B cell (primary cell): Measurements from ENCODE around the gene GULP1.
"Not testable (repeated sequence)": the region's sequence is repeated elsewhere in the genome, so short reads cannot be mapped to it uniquely, and the experiment has no call there.

Experiments
- EZH2 ChIP-seq: IDR thresholded peaks from 2 replicates; pipeline ENCODE4 v1.6.1; 2012; ENCODE audit warnings: borderline replicate concordance, low read depth, mild to moderate bottlenecking, moderate library complexity, low read length; ENCODE audit not compliant: insufficient read depth, poor library complexity, severe bottlenecking
- TF ChIP-seq, protein P1 (sequence below): fragments of 200-600 bp; IDR thresholded peaks from one replicate; pipeline ENCODE4 v1.8.0; 2022; ENCODE audit warnings: antibody characterized with exemption, mild to moderate bottlenecking

DNA sequence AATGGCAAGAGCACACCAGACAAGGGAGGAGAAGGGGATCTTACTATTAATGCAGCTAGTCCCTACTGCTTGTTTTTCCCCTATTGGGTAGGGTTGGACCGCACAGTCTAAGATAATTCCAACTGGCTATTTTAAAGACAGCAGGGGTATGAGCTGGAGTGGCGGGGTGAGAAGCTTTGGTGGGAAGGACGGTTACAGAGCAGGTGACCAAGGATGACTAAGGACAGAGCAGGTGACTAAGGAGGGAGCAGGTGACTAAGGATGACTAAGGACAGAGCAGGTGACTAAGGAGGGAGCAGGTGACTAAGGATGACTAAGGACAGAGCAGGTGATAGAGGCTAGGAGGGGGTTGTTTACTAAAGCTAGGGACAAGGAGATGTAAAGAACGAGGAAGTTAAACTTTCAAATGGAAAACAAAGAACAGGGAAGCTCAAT, 7.3 kb downstream of the GULP1 start:
- TF ChIP-seq, protein P1, sequence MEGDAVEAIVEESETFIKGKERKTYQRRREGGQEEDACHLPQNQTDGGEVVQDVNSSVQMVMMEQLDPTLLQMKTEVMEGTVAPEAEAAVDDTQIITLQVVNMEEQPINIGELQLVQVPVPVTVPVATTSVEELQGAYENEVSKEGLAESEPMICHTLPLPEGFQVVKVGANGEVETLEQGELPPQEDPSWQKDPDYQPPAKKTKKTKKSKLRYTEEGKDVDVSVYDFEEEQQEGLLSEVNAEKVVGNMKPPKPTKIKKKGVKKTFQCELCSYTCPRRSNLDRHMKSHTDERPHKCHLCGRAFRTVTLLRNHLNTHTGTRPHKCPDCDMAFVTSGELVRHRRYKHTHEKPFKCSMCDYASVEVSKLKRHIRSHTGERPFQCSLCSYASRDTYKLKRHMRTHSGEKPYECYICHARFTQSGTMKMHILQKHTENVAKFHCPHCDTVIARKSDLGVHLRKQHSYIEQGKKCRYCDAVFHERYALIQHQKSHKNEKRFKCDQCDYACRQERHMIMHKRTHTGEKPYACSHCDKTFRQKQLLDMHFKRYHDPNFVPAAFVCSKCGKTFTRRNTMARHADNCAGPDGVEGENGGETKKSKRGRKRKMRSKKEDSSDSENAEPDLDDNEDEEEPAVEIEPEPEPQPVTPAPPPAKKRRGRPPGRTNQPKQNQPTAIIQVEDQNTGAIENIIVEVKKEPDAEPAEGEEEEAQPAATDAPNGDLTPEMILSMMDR, result not testable (repeated sequence)
- not testable (repeated sequence) for TF ChIP-seq EZH2
